Measurements from ENCODE around the gene MASTL.

MASTL gene

DNA sequence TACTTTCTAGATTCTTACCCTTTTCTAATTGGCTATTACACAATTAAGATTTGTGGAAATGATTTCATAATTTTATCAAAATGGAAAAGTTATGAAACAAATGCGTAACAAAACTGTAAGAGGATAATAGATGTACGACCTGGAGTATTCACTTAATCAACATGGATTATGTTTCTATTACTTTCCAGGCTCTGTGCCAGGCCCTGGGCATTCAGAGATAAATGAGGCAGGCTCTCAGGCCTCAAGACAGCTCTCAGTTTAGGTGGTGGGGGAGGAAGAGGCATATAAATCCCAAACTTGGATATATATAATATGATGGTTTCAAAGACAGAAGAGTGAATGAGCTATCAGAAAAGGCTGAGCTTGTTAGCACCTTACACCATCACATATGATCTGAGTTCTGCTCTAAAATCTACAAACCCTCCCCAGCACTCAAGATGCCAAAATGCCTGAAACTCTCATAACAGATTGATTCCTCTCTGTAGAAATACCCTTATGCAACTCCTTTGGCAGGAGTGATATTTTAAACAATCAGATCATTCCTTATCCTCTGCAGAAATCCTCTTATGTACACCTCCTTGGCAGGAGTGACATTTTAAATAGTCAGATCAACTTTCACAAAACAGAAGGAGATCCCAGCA, 42.9 kb downstream of the MASTL start:
- TF ChIP-seq, protein P1, sequence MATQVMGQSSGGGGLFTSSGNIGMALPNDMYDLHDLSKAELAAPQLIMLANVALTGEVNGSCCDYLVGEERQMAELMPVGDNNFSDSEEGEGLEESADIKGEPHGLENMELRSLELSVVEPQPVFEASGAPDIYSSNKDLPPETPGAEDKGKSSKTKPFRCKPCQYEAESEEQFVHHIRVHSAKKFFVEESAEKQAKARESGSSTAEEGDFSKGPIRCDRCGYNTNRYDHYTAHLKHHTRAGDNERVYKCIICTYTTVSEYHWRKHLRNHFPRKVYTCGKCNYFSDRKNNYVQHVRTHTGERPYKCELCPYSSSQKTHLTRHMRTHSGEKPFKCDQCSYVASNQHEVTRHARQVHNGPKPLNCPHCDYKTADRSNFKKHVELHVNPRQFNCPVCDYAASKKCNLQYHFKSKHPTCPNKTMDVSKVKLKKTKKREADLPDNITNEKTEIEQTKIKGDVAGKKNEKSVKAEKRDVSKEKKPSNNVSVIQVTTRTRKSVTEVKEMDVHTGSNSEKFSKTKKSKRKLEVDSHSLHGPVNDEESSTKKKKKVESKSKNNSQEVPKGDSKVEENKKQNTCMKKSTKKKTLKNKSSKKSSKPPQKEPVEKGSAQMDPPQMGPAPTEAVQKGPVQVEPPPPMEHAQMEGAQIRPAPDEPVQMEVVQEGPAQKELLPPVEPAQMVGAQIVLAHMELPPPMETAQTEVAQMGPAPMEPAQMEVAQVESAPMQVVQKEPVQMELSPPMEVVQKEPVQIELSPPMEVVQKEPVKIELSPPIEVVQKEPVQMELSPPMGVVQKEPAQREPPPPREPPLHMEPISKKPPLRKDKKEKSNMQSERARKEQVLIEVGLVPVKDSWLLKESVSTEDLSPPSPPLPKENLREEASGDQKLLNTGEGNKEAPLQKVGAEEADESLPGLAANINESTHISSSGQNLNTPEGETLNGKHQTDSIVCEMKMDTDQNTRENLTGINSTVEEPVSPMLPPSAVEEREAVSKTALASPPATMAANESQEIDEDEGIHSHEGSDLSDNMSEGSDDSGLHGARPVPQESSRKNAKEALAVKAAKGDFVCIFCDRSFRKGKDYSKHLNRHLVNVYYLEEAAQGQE (IDR thresholded peaks at IDR 0.05; ENCODE audit: insufficient read depth in 1 of 2, low read depth in 2 of 2, low read length in 2 of 2), result no peak
- TF ChIP-seq TAF1 (IDR thresholded peaks at IDR 0.05; ENCODE audit: borderline replicate concordance, insufficient read depth, low read length), result no peak
- TF ChIP-seq SIN3A (IDR thresholded peaks at IDR 0.05; ENCODE audit: borderline replicate concordance, insufficient read depth, low read length), result no peak
- TF ChIP-seq FOXP2 (optimal IDR thresholded peaks at IDR 0.05; ENCODE audit: borderline replicate concordance, extremely low read depth, extremely low read length, insufficient read depth), result no peak
- no peak for TF ChIP-seq POLR2AphosphoS5 (IDR thresholded peaks at IDR 0.05; ENCODE audit: low read depth, low read length)

DNA sequence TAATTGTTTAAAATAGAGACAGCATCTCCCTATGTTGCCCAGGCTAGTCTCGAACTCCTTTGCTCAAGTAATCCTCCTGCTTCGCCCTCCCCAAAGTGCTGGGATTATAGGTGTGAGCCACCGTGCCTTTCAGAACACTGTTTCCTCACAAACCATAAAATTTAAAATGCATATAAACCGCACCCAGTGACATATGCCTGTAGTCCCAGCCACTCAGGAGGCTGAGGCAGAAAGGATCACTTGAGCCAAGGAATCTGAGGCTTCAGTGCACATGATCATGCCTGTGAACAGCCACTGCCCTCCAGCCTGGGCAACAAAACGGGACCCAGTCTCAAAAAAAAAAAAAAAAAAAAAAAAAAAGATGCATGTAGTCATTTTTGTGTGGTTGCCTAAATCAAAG, 48.7 kb downstream of the MASTL start:
- TF ChIP-seq POLR2AphosphoS5 (IDR thresholded peaks at IDR 0.05; ENCODE audit: low read depth, low read length), result no peak
- no peak for TF ChIP-seq SIN3A (IDR thresholded peaks at IDR 0.05; ENCODE audit: borderline replicate concordance, insufficient read depth, low read length)
- no peak for TF ChIP-seq FOXP2 (optimal IDR thresholded peaks at IDR 0.05; ENCODE audit: borderline replicate concordance, extremely low read depth, extremely low read length, insufficient read depth)
- TF ChIP-seq, protein P1 (IDR thresholded peaks at IDR 0.05; ENCODE audit: insufficient read depth in 1 of 2, low read depth in 2 of 2, low read length in 2 of 2), result no peak
- TF ChIP-seq TAF1 (IDR thresholded peaks at IDR 0.05; ENCODE audit: borderline replicate concordance, insufficient read depth, low read length), result no peak

DNA sequence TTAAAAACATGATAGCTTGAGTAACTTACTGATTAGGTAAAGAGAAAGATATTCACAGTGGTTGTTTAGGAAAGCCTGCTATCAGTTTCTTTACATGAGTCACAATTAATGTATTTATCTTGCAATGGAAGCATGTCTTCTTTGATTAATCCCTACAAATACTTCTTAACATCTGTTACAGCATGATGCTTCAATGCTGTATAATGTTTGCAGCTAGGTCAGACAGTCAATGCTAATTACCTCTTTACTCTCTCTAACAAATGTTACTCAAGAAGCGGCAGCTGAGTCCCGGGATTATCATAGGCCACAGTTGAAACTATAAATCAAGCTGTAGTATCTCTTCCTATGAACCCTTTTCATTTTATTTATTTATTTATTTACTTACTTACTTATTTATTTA, 52.2 kb downstream of the MASTL start:
- TF ChIP-seq TAF1 (IDR thresholded peaks at IDR 0.05; ENCODE audit: borderline replicate concordance, insufficient read depth, low read length), result no peak
- TF ChIP-seq, protein P1 (IDR thresholded peaks at IDR 0.05; ENCODE audit: insufficient read depth in 1 of 2, low read depth in 2 of 2, low read length in 2 of 2), result no peak
- no peak for TF ChIP-seq SIN3A (IDR thresholded peaks at IDR 0.05; ENCODE audit: borderline replicate concordance, insufficient read depth, low read length)
- no peak for TF ChIP-seq FOXP2 (optimal IDR thresholded peaks at IDR 0.05; ENCODE audit: borderline replicate concordance, extremely low read depth, extremely low read length, insufficient read depth)
- TF ChIP-seq POLR2AphosphoS5 (IDR thresholded peaks at IDR 0.05; ENCODE audit: low read depth, low read length), result no peak

DNA sequence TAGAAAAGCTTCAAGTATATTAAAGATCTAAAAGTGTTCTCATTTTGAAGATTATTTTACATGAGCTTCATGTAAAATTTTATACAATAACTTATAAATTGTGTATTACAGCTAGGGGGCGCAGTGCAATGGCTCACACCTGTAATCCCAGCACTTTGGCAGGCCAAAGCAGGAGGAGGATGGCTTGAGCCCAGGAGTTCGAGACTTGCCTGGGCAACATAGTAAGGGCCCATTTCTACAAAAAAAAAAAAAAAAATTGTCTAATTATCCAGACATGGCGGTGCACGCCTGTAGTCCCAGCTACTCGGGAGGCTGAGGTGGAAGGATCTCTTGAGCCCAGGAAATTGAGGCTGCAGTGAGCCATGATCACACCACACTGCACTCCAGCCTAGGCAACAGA, 68.8 kb downstream of the MASTL start:
- no peak for TF ChIP-seq POLR2AphosphoS5 (IDR thresholded peaks at IDR 0.05; ENCODE audit: low read depth, low read length)
- no peak for TF ChIP-seq FOXP2 (optimal IDR thresholded peaks at IDR 0.05; ENCODE audit: borderline replicate concordance, extremely low read depth, extremely low read length, insufficient read depth)
- TF ChIP-seq TAF1 (IDR thresholded peaks at IDR 0.05; ENCODE audit: borderline replicate concordance, insufficient read depth, low read length), result no peak
- TF ChIP-seq SIN3A (IDR thresholded peaks at IDR 0.05; ENCODE audit: borderline replicate concordance, insufficient read depth, low read length), result no peak
- TF ChIP-seq, protein P1 (IDR thresholded peaks at IDR 0.05; ENCODE audit: insufficient read depth in 1 of 2, low read depth in 2 of 2, low read length in 2 of 2), result no peak
